ENCODE results near the gene TM9SF3.

The TM9SF3 gene

GRCh38 chr10:96501985-96502384 lies 84.8 kb downstream of the TM9SF3 start:
- TF ChIP-seq POLR2A (IDR thresholded peaks at IDR 0.05; ENCODE audit: low read length), result no peak
- no peak for TF ChIP-seq GATA1 (IDR thresholded peaks at IDR 0.05; ENCODE audit: low read depth, low read length)
- DNase-seq, result no peak

GRCh38 chr10:96500519-96500918 lies 86.3 kb downstream of the TM9SF3 start:
- TF ChIP-seq POLR2A (IDR thresholded peaks at IDR 0.05; ENCODE audit: low read length) (no peak), GATA1 (IDR thresholded peaks at IDR 0.05; ENCODE audit: low read depth, low read length) (no peak)
- no peak for DNase-seq

GRCh38 chr10:96500050-96500449 lies 86.8 kb downstream of the TM9SF3 start:
- no peak for DNase-seq
- TF ChIP-seq POLR2A (IDR thresholded peaks at IDR 0.05; ENCODE audit: low read length), result no peak
- no peak for TF ChIP-seq GATA1 (IDR thresholded peaks at IDR 0.05; ENCODE audit: low read depth, low read length)

- TF ChIP-seq POLR2A (IDR thresholded peaks at IDR 0.05; ENCODE audit: low read length) (no peak), GATA1 (IDR thresholded peaks at IDR 0.05; ENCODE audit: low read depth, low read length) (no peak)
- no peak for DNase-seq
These were observed 89.4 kb downstream of the TM9SF3 start for GRCh38 chr10:96497391-96497790.

- TF ChIP-seq POLR2A (IDR thresholded peaks at IDR 0.05; ENCODE audit: low read length) (no peak), GATA1 (IDR thresholded peaks at IDR 0.05; ENCODE audit: low read depth, low read length) (no peak)
- peak; percentile 14 to 34 for DNase-seq
These were observed 90.4 kb downstream of the TM9SF3 start for GRCh38 chr10:96496281-96496925.

- no peak for DNase-seq
- no peak for TF ChIP-seq POLR2A (IDR thresholded peaks at IDR 0.05; ENCODE audit: low read length)
- no peak for TF ChIP-seq GATA1 (IDR thresholded peaks at IDR 0.05; ENCODE audit: low read depth, low read length)
These were observed 91.3 kb downstream of the TM9SF3 start for GRCh38 chr10:96495544-96495943.

GRCh38 chr10:96494694-96495093 lies 92.1 kb downstream of the TM9SF3 start:
- DNase-seq, result no peak

GRCh38 chr10:96493871-96494525 lies 92.8 kb downstream of the TM9SF3 start:
- TF ChIP-seq POLR2A (IDR thresholded peaks at IDR 0.05; ENCODE audit: low read length), result no peak
- no peak for DNase-seq

More at GRCh38 chr10:96494694-96495093, 92.1 kb downstream of the TM9SF3 start:
- TF ChIP-seq POLR2A (IDR thresholded peaks at IDR 0.05; ENCODE audit: low read length) (no peak), GATA1 (IDR thresholded peaks at IDR 0.05; ENCODE audit: low read depth, low read length) (no peak)

- no peak for TF ChIP-seq GATA1 (IDR thresholded peaks at IDR 0.05; ENCODE audit: low read depth, low read length)
- no peak for DNase-seq
These were observed 93.6 kb downstream of the TM9SF3 start for GRCh38 chr10:96493254-96493653.

- DNase-seq, result peak in 1 of 2 experiments; percentile 51
- no peak for TF ChIP-seq GATA1 (IDR thresholded peaks at IDR 0.05; ENCODE audit: low read depth, low read length)
- TF ChIP-seq POLR2A (IDR thresholded peaks at IDR 0.05; ENCODE audit: low read length), result no peak
These were observed 95.5 kb downstream of the TM9SF3 start for GRCh38 chr10:96491303-96491702.

- TF ChIP-seq POLR2A (IDR thresholded peaks at IDR 0.05; ENCODE audit: low read length), result no peak
- no peak for TF ChIP-seq GATA1 (IDR thresholded peaks at IDR 0.05; ENCODE audit: low read depth, low read length)
- DNase-seq, result no peak
These were observed 98.5 kb downstream of the TM9SF3 start for GRCh38 chr10:96488161-96488935.

GRCh38 chr10:96482815-96483588 lies 103.8 kb downstream of the TM9SF3 start:
- no peak for TF ChIP-seq POLR2A (IDR thresholded peaks at IDR 0.05; ENCODE audit: low read length)
- no peak for TF ChIP-seq GATA1 (IDR thresholded peaks at IDR 0.05; ENCODE audit: low read depth, low read length)
- peak; percentile 21 to 51 for DNase-seq

- no peak for TF ChIP-seq GATA1 (IDR thresholded peaks at IDR 0.05; ENCODE audit: low read depth, low read length)
- no peak for TF ChIP-seq POLR2A (IDR thresholded peaks at IDR 0.05; ENCODE audit: low read length)
- no peak for DNase-seq
These were observed 108.5 kb downstream of the TM9SF3 start for GRCh38 chr10:96478355-96478754.

- no peak for TF ChIP-seq GATA1 (IDR thresholded peaks at IDR 0.05; ENCODE audit: low read depth, low read length)
- no peak for TF ChIP-seq POLR2A (IDR thresholded peaks at IDR 0.05; ENCODE audit: low read length)
These were observed 112.9 kb downstream of the TM9SF3 start for GRCh38 chr10:96473866-96474265.

More at GRCh38 chr10:96473866-96474265, 112.9 kb downstream of the TM9SF3 start:
- DNase-seq, result no peak
